Liver (tissue), 3 donors: ENCODE measurements around the gene GFOD2.

Experiments used
- JUND ChIP-seq, 2 donors: IDR thresholded peaks; 2 replicates each; pipeline ENCODE4 v1.6.1; 2016; ENCODE audit warnings: antibody characterized with exemption in 2 of 2
- RAD21 ChIP-seq, 2 donors: IDR thresholded peaks; 2 replicates each; pipeline ENCODE4 v1.6.1; 2016; ENCODE audit warnings: antibody characterized with exemption in 2 of 2, mild to moderate bottlenecking in 2 of 2
- TAF1 ChIP-seq: conservative IDR thresholded peaks from 2 replicates; pipeline ENCODE4 v1.6.1; 2016; ENCODE audit warnings: antibody characterized with exemption, mild to moderate bottlenecking
- TF ChIP-seq, protein P1 (sequence below): fragments of 150-350 bp; IDR thresholded peaks from 2 replicates; pipeline ENCODE4 v1.5.1; 2017; ENCODE audit warnings: improper control_type of control experiment, low read depth, low read length; ENCODE audit not compliant: missing input control
- donor health status: healthy.
- donor health status: healthy.

GRCh38 chr16:67758966-67759365 is 39.9 kb upstream of the GFOD2 start:
- TF ChIP-seq, protein P1, sequence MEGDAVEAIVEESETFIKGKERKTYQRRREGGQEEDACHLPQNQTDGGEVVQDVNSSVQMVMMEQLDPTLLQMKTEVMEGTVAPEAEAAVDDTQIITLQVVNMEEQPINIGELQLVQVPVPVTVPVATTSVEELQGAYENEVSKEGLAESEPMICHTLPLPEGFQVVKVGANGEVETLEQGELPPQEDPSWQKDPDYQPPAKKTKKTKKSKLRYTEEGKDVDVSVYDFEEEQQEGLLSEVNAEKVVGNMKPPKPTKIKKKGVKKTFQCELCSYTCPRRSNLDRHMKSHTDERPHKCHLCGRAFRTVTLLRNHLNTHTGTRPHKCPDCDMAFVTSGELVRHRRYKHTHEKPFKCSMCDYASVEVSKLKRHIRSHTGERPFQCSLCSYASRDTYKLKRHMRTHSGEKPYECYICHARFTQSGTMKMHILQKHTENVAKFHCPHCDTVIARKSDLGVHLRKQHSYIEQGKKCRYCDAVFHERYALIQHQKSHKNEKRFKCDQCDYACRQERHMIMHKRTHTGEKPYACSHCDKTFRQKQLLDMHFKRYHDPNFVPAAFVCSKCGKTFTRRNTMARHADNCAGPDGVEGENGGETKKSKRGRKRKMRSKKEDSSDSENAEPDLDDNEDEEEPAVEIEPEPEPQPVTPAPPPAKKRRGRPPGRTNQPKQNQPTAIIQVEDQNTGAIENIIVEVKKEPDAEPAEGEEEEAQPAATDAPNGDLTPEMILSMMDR: no peak
- TF ChIP-seq JUND (IDR thresholded peaks at IDR 0.05) (no peak), RAD21 (IDR thresholded peaks at IDR 0.05) (no peak), TAF1 (no peak)
